Activated CD8-positive, alpha-beta T cell treated with anti-CD3 and anti-CD28 coated beads for 36 hours (primary cell): ENCODE measurements around the gene IRX6. TPM values are rescaled to one million over a fixed set of nuclear protein-coding genes. Genes with fewer than 3 reads are reported as not detected.

Experiments
- total RNA-seq, 2 experiments: library from RNA; stranded (reverse); gene quantifications; one replicate each; pipeline ENCODE4 v1.2.3, GENCODE V29; 2021

The IRX6 gene
- total RNA-seq, 2 experiments from 2014 or later: not detected

Other genes with a start within 250 kb of the IRX6 start
- not detected for gene MMP2, start 155.0 kb downstream of the IRX6 start, total RNA-seq
- under 1 TPM in 1 of 2 experiments, not detected in 1; 0.16 TPM for gene LPCAT2, start 184.9 kb downstream of the IRX6 start, total RNA-seq
- not detected for gene CAPNS2, start 242.5 kb downstream of the IRX6 start, total RNA-seq